Neuron (in vitro differentiated cells): ENCODE measurements around the gene RNH1.

Source experiments
- H2AFZ ChIP-seq: one replicate; pipeline ENCODE4 v1.6.1; 2013; ENCODE audit warnings: low read depth, mild to moderate bottlenecking, inconsistent platforms, low read length, moderate library complexity
- H3K27me3 ChIP-seq: one replicate; pipeline ENCODE4 v1.6.1; 2013; ENCODE audit warnings: low read length; ENCODE audit not compliant: insufficient read depth
- H3K36me3 ChIP-seq: one replicate; pipeline ENCODE4 v1.6.1; 2013; ENCODE audit warnings: low read length; ENCODE audit not compliant: insufficient read depth
- H3K4me1 ChIP-seq: one replicate; pipeline ENCODE4 v1.6.1; 2013; ENCODE audit warnings: low read length; ENCODE audit not compliant: insufficient read depth
- H3K4me3 ChIP-seq: 2 replicates; pipeline ENCODE4 v1.5.1; 2013; ENCODE audit warnings: mild to moderate bottlenecking, low read length, moderate library complexity
- H3K9me3 ChIP-seq: one replicate; pipeline ENCODE4 v1.6.1; 2013; ENCODE audit warnings: low read length

The RNH1 gene

GRCh38 chr11:492427-493226 lies 14.4 kb downstream of the RNH1 start:
- H3K9me3 ChIP-seq: peaks cover 2% of the 10 kb centered on the region
- no peaks in the 10 kb centered on the region for H3K4me1 ChIP-seq
- peaks cover 42% of the 10 kb centered on the region for H3K36me3 ChIP-seq
- no peak overlapping the region for H2AFZ ChIP-seq
- H3K4me3 ChIP-seq: no peak overlapping the region
- H3K27me3 ChIP-seq: no peaks in the 10 kb centered on the region

DNA sequence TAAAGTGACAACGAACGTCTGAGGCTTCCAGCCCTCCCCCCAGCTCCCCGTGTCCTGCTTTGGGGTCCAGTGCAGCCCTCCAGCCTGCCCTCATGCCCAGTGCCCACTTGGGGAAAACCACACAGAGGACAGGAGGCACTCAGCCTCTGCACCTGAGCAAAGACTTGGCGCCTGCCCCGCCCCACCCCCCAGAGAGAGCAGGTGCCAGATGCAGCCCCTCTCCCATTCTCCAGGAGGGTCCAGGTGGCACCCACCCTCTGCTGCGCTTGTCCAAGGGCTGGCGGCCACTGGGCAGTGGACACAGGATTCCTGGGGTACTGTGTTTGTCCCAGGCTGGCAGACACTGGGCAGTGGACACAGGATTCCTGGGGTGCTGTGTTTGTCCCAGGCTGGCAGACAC lies 15.7 kb downstream of the RNH1 start:
- H2AFZ ChIP-seq: no peak overlapping the region
- no peaks in the 10 kb centered on the region for H3K27me3 ChIP-seq
- H3K4me1 ChIP-seq: no peaks in the 10 kb centered on the region
- H3K9me3 ChIP-seq: no peaks in the 10 kb centered on the region
- H3K36me3 ChIP-seq: peaks cover 31% of the 10 kb centered on the region
- H3K4me3 ChIP-seq: no peak overlapping the region

DNA sequence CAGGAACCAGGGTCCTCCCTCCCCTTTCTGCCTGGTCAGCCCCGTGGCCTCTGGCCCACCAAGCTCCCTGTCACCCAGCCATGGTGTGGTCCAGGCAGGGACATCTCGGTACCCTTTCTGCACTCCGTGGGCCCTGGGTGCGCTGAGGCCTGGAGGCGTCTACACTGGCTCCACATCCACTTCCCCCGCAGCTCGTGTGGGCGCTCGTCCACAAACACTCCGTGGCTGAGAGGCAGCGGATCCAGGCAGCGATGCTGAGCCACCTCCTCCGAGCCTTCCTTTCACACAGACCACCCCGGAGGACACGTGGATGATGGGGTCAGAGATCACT lies 16.1 kb downstream of the RNH1 start:
- no peaks in the 10 kb centered on the region for H3K4me1 ChIP-seq
- H3K9me3 ChIP-seq: no peaks in the 10 kb centered on the region
- H3K36me3 ChIP-seq: peaks cover 28% of the 10 kb centered on the region
- no peak overlapping the region for H2AFZ ChIP-seq
- H3K27me3 ChIP-seq: no peaks in the 10 kb centered on the region
- no peak overlapping the region for H3K4me3 ChIP-seq

DNA sequence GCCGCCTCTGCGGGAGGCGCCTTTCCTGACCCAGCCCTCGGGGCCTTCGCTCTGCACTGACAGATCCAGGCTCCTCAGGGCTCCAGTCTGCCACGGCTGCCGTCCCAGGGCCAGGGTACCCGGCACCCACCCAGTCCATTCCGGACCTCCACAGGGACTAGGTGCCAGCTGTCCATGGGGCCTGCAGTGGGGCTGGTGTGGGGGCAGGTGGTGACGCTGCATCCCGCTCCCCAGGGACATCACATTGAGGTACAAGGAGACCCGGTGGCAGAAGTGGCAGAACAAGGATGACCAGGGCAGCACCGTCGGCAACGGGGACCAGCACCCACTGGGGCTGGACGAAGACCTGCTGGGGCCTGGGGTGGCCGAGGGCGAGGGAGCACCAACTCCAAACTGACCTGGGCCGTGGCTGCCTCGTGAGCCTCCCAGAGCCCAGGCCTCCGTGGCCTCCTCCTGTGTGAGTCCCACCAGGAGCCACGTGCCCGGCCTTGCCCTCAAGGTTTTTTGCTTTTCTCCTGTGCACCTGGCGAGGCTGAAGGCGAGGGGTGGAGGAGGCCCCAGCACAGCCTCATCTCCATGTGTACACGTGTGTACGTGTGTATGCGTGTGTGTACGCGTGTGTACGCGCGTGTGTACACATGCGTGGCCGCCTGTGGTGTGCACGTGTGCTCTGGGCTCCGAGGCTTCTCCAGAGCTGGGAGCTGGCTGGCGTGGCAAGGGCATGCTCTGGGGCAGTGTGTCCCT lies 16.7 kb downstream of the RNH1 start:
- Histone ChIP-seq H2AFZ (no peak overlapping the region), H3K36me3 (peaks cover 23% of the 10 kb centered on the region), H3K4me1 (no peaks in the 10 kb centered on the region), H3K9me3 (no peaks in the 10 kb centered on the region), H3K27me3 (no peaks in the 10 kb centered on the region), H3K4me3 (no peak overlapping the region)

DNA sequence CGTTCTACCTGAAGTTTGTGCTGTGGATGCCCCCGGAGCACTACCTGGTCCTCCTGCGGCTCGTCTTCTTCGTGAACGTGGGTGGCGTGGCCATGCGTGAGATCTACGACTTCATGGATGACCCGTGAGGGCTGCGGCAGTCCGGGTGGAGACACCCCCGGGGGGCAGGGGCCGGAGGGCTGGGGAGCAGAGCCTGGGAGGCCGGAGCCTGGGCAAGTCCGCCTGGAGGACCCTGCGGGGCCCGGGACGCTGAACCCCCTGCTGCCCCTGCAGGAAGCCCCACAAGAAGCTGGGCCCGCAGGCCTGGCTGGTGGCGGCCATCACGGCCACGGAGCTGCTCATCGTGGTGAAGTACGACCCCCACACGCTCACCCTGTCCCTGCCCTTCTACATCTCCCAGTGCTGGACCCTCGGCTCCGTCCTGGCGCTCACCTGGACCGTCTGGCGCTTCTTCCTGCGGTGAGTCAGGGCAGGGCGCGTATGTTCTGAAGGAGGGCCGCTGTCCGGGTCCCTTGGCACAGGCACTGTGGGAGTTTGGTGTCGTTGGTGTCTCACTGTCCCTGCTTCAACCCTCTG lies 17.3 kb downstream of the RNH1 start:
- Histone ChIP-seq H3K36me3 (peaks cover 17% of the 10 kb centered on the region), H3K4me1 (no peaks in the 10 kb centered on the region), H2AFZ (no peak overlapping the region), H3K4me3 (no peak overlapping the region), H3K9me3 (no peaks in the 10 kb centered on the region), H3K27me3 (no peaks in the 10 kb centered on the region)

DNA sequence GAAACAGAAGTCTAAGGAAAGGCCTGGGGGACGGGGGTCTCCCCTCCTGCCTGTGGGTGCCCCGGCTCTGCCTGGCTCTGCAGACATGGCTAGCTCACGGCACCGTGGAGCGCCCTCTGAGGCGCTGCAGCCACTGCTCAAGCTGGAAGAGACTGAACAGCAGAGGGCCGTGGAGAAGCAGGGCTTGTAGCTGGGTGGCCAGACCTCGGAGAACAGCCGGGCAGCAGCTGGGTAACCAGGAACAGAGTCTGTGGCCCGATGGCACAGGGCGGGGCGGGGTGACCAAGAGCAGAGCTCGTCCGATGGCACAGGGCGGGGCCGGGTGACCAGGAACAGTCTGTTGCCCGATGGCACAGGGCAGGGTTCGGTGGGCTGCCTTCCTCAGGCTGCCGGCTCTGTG lies 18.1 kb downstream of the RNH1 start:
- Histone ChIP-seq H3K4me3 (no peak overlapping the region), H3K36me3 (peaks cover 11% of the 10 kb centered on the region), H2AFZ (no peak overlapping the region), H3K27me3 (no peaks in the 10 kb centered on the region), H3K4me1 (no peaks in the 10 kb centered on the region), H3K9me3 (no peaks in the 10 kb centered on the region)

DNA sequence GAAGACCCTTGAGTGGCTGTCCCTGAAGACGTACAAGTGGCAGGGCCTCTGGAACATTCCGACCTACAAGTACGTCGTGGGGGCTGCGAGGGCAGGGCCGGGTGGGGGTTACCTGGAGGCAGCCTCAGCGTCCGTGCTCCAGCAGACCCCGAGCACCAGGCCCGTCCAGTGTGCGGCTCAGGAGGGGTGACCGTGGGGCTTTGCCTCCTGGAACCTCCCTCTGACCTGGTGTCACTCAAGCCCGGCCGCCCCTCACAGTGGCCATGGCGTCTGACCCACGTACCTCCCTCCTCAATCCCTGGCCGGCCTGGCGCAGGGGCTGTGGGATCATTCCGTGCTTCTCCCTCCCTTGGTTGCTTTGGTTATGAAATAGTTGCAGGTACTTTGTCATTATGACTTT lies 18.5 kb downstream of the RNH1 start:
- Histone ChIP-seq H3K27me3 (no peaks in the 10 kb centered on the region), H3K9me3 (peaks cover 3% of the 10 kb centered on the region), H3K4me3 (no peak overlapping the region), H3K36me3 (peaks cover 11% of the 10 kb centered on the region), H2AFZ (no peak overlapping the region), H3K4me1 (no peaks in the 10 kb centered on the region)

DNA sequence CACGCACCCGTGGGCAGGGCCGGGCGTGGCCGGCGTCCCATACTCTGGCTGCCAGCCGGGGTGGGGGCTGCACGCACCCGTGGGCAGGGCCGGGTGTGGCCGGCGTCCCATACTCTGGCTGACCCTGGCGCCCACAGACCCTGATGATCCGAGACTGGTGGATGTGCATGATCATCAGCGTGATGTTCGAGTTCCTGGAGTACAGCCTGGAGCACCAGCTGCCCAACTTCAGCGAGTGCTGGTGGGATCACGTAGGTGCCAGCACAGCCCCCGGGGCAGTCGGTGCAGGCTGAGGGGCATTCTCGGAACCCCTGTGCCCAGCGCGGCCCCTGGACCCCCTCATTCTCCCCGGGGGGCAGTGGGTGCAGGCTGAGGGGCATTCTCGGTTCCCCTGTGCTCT lies 19.0 kb downstream of the RNH1 start:
- Histone ChIP-seq H3K9me3 (peaks cover 5% of the 10 kb centered on the region), H3K27me3 (no peaks in the 10 kb centered on the region), H3K4me1 (no peaks in the 10 kb centered on the region), H2AFZ (no peak overlapping the region), H3K4me3 (no peak overlapping the region), H3K36me3 (peaks cover 11% of the 10 kb centered on the region)

DNA sequence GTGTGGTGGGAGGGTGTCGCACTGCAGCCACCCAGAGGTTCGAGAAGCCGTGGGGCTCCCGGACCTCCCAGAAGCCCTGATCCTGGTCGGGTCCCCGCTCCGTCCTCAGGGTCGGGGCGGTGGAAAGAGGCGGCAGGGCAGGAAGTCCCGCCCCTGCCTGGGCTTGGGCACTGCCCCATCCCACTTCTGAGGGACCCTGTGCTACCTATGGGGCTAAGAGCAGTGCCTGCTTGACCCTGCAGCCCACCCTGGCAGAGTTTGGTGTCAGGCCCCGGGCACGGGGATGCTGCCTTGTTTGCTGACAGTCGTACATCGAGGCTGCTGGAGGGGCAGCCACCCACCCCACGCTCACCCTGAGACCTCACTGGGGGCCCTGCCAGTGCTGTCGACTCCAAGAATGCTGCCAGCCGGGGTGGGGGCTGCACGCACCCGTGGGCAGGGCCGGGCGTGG lies 19.4 kb downstream of the RNH1 start:
- Histone ChIP-seq H3K36me3 (peaks cover 11% of the 10 kb centered on the region), H3K27me3 (no peaks in the 10 kb centered on the region), H3K4me3 (no peak overlapping the region), H2AFZ (no peak overlapping the region), H3K4me1 (no peaks in the 10 kb centered on the region), H3K9me3 (peaks cover 5% of the 10 kb centered on the region)

GRCh38 chr11:486189-486588 lies 20.9 kb downstream of the RNH1 start:
- H3K27me3 ChIP-seq: no peaks in the 10 kb centered on the region
- H3K4me3 ChIP-seq: no peak overlapping the region
- H2AFZ ChIP-seq: no peak overlapping the region
- H3K36me3 ChIP-seq: peaks cover 11% of the 10 kb centered on the region
- peaks cover 9% of the 10 kb centered on the region for H3K9me3 ChIP-seq
- H3K4me1 ChIP-seq: no peaks in the 10 kb centered on the region

- Histone ChIP-seq H3K4me1 (no peaks in the 10 kb centered on the region), H3K27me3 (no peaks in the 10 kb centered on the region), H3K9me3 (peaks cover 15% of the 10 kb centered on the region), H3K4me3 (no peak overlapping the region), H2AFZ (no peak overlapping the region), H3K36me3 (peaks cover 5% of the 10 kb centered on the region)
These were observed 22.4 kb downstream of the RNH1 start for GRCh38 chr11:484616-485015.

GRCh38 chr11:479311-479710 lies 27.7 kb downstream of the RNH1 start:
- H2AFZ ChIP-seq: no peak overlapping the region
- H3K4me1 ChIP-seq: peaks cover 9% of the 10 kb centered on the region
- H3K4me3 ChIP-seq: no peak overlapping the region
- peaks cover 18% of the 10 kb centered on the region for H3K9me3 ChIP-seq
- H3K27me3 ChIP-seq: no peaks in the 10 kb centered on the region
- peaks cover 8% of the 10 kb centered on the region for H3K36me3 ChIP-seq

GRCh38 chr11:477052-477715 lies 29.9 kb downstream of the RNH1 start:
- H3K4me1 ChIP-seq: peaks cover 9% of the 10 kb centered on the region
- H3K36me3 ChIP-seq: peaks cover 8% of the 10 kb centered on the region
- no peaks in the 10 kb centered on the region for H3K27me3 ChIP-seq
- peaks cover 10% of the 10 kb centered on the region for H3K9me3 ChIP-seq
- H3K4me3 ChIP-seq: no peak overlapping the region
- no peak overlapping the region for H2AFZ ChIP-seq
